Kidney (tissue), 14 donors: Measurements from ENCODE around the gene PLK2. TPM values are rescaled to one million over a fixed set of nuclear protein-coding genes. Genes with fewer than 3 reads are reported as not detected.

Experiments used
- DNase-seq, 5 donors: peaks; one replicate each; pipeline ENCODE4 v3.0.0-alpha.2; 2013 to 2020
- FAIRE-seq: peaks from 2 replicates; lab custom pipeline; 2012; peaks lifted over from hg19 to GRCh38; lab: Jason Lieb, UNC
- H3K27ac ChIP-seq, 2 donors: one replicate each; pipeline ENCODE4 v1.7.0; 2013; ENCODE audit warnings: low read depth in 2 of 2, low read length in 2 of 2, inconsistent platforms in 1 of 2
- H3K27me3 ChIP-seq: one replicate; pipeline ENCODE4 v1.7.1; 2013; ENCODE audit warnings: low read length, inconsistent platforms; ENCODE audit not compliant: control insufficient read depth, insufficient read depth
- H3K36me3 ChIP-seq, 3 donors: one replicate each; pipeline versions ENCODE4 v1.7.0 to v1.7.1; 2013; ENCODE audit warnings: low read length in 3 of 3, control low read depth in 1 of 3, inconsistent platforms in 1 of 3; ENCODE audit not compliant: insufficient read depth in 3 of 3, control insufficient read depth in 2 of 3
- H3K4me1 ChIP-seq, 3 donors: one replicate each; pipeline versions ENCODE4 v1.7.0 to v1.7.1; 2013; ENCODE audit warnings: low read length in 3 of 3, inconsistent platforms in 1 of 3, low read depth in 1 of 3; ENCODE audit not compliant: control insufficient read depth in 2 of 3, insufficient read depth in 2 of 3
- H3K4me3 ChIP-seq, 3 donors: one replicate each; pipeline versions ENCODE4 v1.7.0 to v1.8.1; 2013; ENCODE audit warnings: low read length in 3 of 3, control low read depth in 1 of 3, inconsistent platforms in 1 of 3
- H3K9ac ChIP-seq, 3 donors: one replicate each; pipeline versions ENCODE4 v1.7.0 to v1.7.1; 2013; ENCODE audit warnings: low read length in 3 of 3, control low read depth in 1 of 3, inconsistent platforms in 1 of 3
- H3K9me3 ChIP-seq, 3 donors: one replicate each; pipeline versions ENCODE4 v1.7.0 to v1.7.1; 2013; ENCODE audit warnings: low read length in 3 of 3, control low read depth in 1 of 3, inconsistent platforms in 1 of 3; ENCODE audit not compliant: control insufficient read depth in 2 of 3, insufficient read depth in 1 of 3
- CTCF ChIP-seq: IDR thresholded peaks from 3 replicates; pipeline ENCODE4 v1.5.1; 2012; ENCODE audit warnings: mild to moderate bottlenecking, moderate library complexity, borderline replicate concordance; ENCODE audit not compliant: insufficient read depth; ENCODE audit errors: extremely low read depth
- intact Hi-C: fragments of 100-400 bp; cut with DNase I; formaldehyde crosslinking; loops from one replicate; pipeline ENCODE4 v1.11.1; 2022
- polyA plus RNA-seq: library from polyadenylated mRNA; stranded (reverse); fragments of 350-450 nt; fragmentation: Illumina TruSeq; extraction: RNeasy Lipid Tissue Mini Kit (QIAGEN cat#74804); gene quantifications from one replicate; pipeline ENCODE4 v1.2.3, GENCODE V29; 2014; ENCODE audit warnings: low read depth, low replicate concordance; ENCODE audit not compliant: insufficient read depth
- total RNA-seq: library from RNA; stranded (reverse); fragmentation: NEBNext Ultra II Directional; extraction: Animal tissue kit (Norgen Biotek cat#: 25700); gene quantifications from one replicate; pipeline ENCODE4 v1.2.1, GENCODE V29; 2021
- donor health status: control.
- donor health status: control.
- donor health status: control.
- donor health status: control.
- donor health status: control.
- donor health status: DM: yes; HTN: yes; CAD: no.
- donor health status: Normal renal cell carcinoma (clear cell type).

The PLK2 gene
- total and polyA plus RNA-seq, 2 donors from 2014 or later = 8.4 to 53.1 TPM

- intact Hi-C loops = no loop called here
- no peak for FAIRE-seq
Measured at GRCh38 chr5:58490402-58491050, 30.6 kb upstream of the PLK2 start.

GRCh38 chr5:58486290-58486689, 26.4 kb upstream of the PLK2 start:
- no peak for FAIRE-seq
- H3K27ac ChIP-seq = no peak overlapping the region
- no peak for DNase-seq
- H3K9ac ChIP-seq = no peak overlapping the region
- intact Hi-C loops = no loop called here
- no peaks in the 10 kb centered on the region for H3K36me3 ChIP-seq
- H3K4me3 ChIP-seq = no peak overlapping the region
- H3K9me3 ChIP-seq = peaks cover 0 to 5% (median 0%) of the 10 kb centered on the region in 3 donors
- TF ChIP-seq CTCF = no peak
- H3K27me3 ChIP-seq = no peaks in the 10 kb centered on the region
- no peaks in the 10 kb centered on the region for H3K4me1 ChIP-seq

More at GRCh38 chr5:58490402-58491050, 30.6 kb upstream of the PLK2 start:
- Histone ChIP-seq H3K27me3 (no peaks in the 10 kb centered on the region), H3K9ac (no peak overlapping the region), H3K36me3 (no peaks in the 10 kb centered on the region), H3K4me3 (no peak overlapping the region), H3K9me3 (no peaks in the 10 kb centered on the region), H3K27ac (no peak overlapping the region), H3K4me1 (no peaks in the 10 kb centered on the region)
- no peak for TF ChIP-seq CTCF
- DNase-seq = no peak

- no peak overlapping the region for H3K4me3 ChIP-seq
- intact Hi-C loops = no loop called here
- no peaks in the 10 kb centered on the region for H3K36me3 ChIP-seq
- no peaks in the 10 kb centered on the region for H3K4me1 ChIP-seq
- peaks cover 0 to 6% (median 0%) of the 10 kb centered on the region in 3 donors for H3K9me3 ChIP-seq
- H3K27ac ChIP-seq = no peak overlapping the region
- TF ChIP-seq CTCF = no peak
- no peaks in the 10 kb centered on the region for H3K27me3 ChIP-seq
- DNase-seq (no peak), FAIRE-seq (no peak)
- no peak overlapping the region for H3K9ac ChIP-seq
Measured at GRCh38 chr5:58484505-58484904, 24.6 kb upstream of the PLK2 start.
